PC-9 (cell line): ENCODE measurements around the gene RAB3C. TPM values are rescaled to one million over a fixed set of nuclear protein-coding genes. Genes with fewer than 3 reads are reported as not detected.

Experiments
- BruUV-seq: library from RNA; stranded (reverse); fragments of 400-500 nt; replicated peaks from 2 replicates; lab custom pipeline; 2021; lab: Mats Ljungman, UMichigan
- CTCF ChIA-PET: fragments of 300-600 bp; sonication (Branson Sonifier 250); formaldehyde crosslinking; loops from one replicate; lab custom pipeline; 2022; ENCODE audit warnings: antibody characterized with exemption; lab: Charles Lee
- POLR2A ChIA-PET: fragments of 300-600 bp; sonication (Branson Sonifier 250); formaldehyde crosslinking; loops from one replicate; lab custom pipeline; 2022; ENCODE audit warnings: antibody characterized with exemption; ENCODE audit not compliant: unreplicated experiment; lab: Charles Lee
- DNase-seq, 2 experiments: peaks; one replicate each; pipeline versions ENCODE4 v3.0.0 to v3.0.0-alpha.2; 2015 to 2022; ENCODE audit warnings: mixed read lengths in 1 of 2
- H2AFZ ChIP-seq: fragments of 200-600 bp; sonication (generic); 2 replicates; pipeline ENCODE4 v1.8.1; 2017; ENCODE audit warnings: antibody characterized with exemption
- H3F3A ChIP-seq: fragments of 200-600 bp; sonication (generic); 2 replicates; pipeline ENCODE4 v1.8.1; 2017; ENCODE audit warnings: antibody characterized with exemption, mild to moderate bottlenecking, low read depth; ENCODE audit not compliant: insufficient read depth
- H3K27ac ChIP-seq: fragments of 200-600 bp; sonication (generic); 2 replicates; pipeline ENCODE4 v1.6.1; 2016; ENCODE audit warnings: mixed run types
- H3K27me3 ChIP-seq: fragments of 200-600 bp; sonication (generic); 2 replicates; pipeline ENCODE4 v1.6.1; 2016; ENCODE audit warnings: low read depth, mixed run types; ENCODE audit not compliant: insufficient read depth
- H3K36me3 ChIP-seq: fragments of 200-600 bp; sonication (generic); 2 replicates; pipeline ENCODE4 v1.6.1; 2016; ENCODE audit warnings: low read depth, mixed run types
- H3K4me1 ChIP-seq: fragments of 200-600 bp; sonication (generic); replicated peaks from 2 replicates; pipeline ENCODE4 v1.6.1; 2016; ENCODE audit warnings: mixed run types; ENCODE audit not compliant: insufficient read depth
- H3K4me2 ChIP-seq: fragments of 200-600 bp; sonication (generic); 2 replicates; pipeline ENCODE4 v1.6.1; 2017; ENCODE audit warnings: mixed run types
- H3K4me3 ChIP-seq: fragments of 200-600 bp; sonication (generic); 2 replicates; pipeline ENCODE4 v1.6.1; 2016; ENCODE audit warnings: mixed run types
- H3K79me2 ChIP-seq: fragments of 200-600 bp; sonication (generic); 2 replicates; pipeline ENCODE4 v1.6.1; 2017; ENCODE audit warnings: low read depth, mixed run types
- H3K9me2 ChIP-seq: fragments of 200-600 bp; sonication (generic); 2 replicates; pipeline ENCODE4 v1.8.1; 2017; ENCODE audit warnings: mild to moderate bottlenecking; ENCODE audit not compliant: insufficient read depth
- H3K9me3 ChIP-seq: fragments of 200-600 bp; sonication (generic); 2 replicates; pipeline ENCODE4 v1.8.1; 2016; ENCODE audit warnings: low read depth; ENCODE audit not compliant: insufficient read depth
- H4K20me1 ChIP-seq: fragments of 200-600 bp; sonication (generic); 2 replicates; pipeline ENCODE4 v1.8.1; 2017; ENCODE audit not compliant: insufficient read depth
- CTCF ChIP-seq: fragments of 200-600 bp; sonication (generic); conservative IDR thresholded peaks from 2 replicates; pipeline ENCODE4 v1.6.1; 2017; ENCODE audit warnings: mixed run types, antibody characterized with exemption, mild to moderate bottlenecking, moderate library complexity
- EZH2 ChIP-seq: fragments of 200-600 bp; sonication (generic); IDR thresholded peaks from 2 replicates; pipeline ENCODE4 v1.8.0; 2017; ENCODE audit warnings: antibody characterized with exemption, low read depth
- intact Hi-C: fragments of 100-400 bp; cut with micrococcal nuclease; formaldehyde crosslinking; loops from one replicate; pipeline ENCODE4 v1.10.0; 2022; ENCODE audit not compliant: unreplicated experiment
- total RNA-seq: library from RNA; stranded (reverse); gene quantifications from 2 replicates; pipeline ENCODE4 v1.2.3, GENCODE V29; 2021

Gene RAB3C
- total RNA-seq, 1 experiment from 2014 or later: not detected

GRCh38 chr5:58699762-58700118 is 116.9 kb downstream of the RAB3C start:
- Histone ChIP-seq H3K9me2 (no peaks in the 10 kb centered on the region), H3K4me3 (no peak overlapping the region), H4K20me1 (no peaks in the 10 kb centered on the region), H3K4me2 (no peak overlapping the region), H3K27ac (no peak overlapping the region), H3K9me3 (no peaks in the 10 kb centered on the region; the same call in 1 of the 2 replicates), H3K27me3 (peaks cover 12% of the 10 kb centered on the region), H3K79me2 (no peaks in the 10 kb centered on the region), H3K36me3 (no peaks in the 10 kb centered on the region), H2AFZ (no peak overlapping the region), H3F3A (no peaks in the 10 kb centered on the region), H3K4me1 (no peaks in the 10 kb centered on the region)
- TF ChIP-seq CTCF: no peak
- ChIA-PET POLR2A (no interaction called here), CTCF (no interaction called here)
- BruUV-seq: no TSS peak
- no peak for DNase-seq
- intact Hi-C loops: no loop called here

GRCh38 chr5:58703925-58704555 is 121.2 kb downstream of the RAB3C start:
- intact Hi-C loops: no loop called here
- H3K4me2 ChIP-seq: no peak overlapping the region
- CTCF ChIA-PET: no interaction called here

GRCh38 chr5:58706736-58707135 is 123.9 kb downstream of the RAB3C start:
- intact Hi-C loops: no loop called here
- no peaks in the 10 kb centered on the region for H3F3A ChIP-seq

More at GRCh38 chr5:58703925-58704555, 121.2 kb downstream of the RAB3C start:
- Histone ChIP-seq H2AFZ (no peak overlapping the region), H3K27ac (no peak overlapping the region), H3K4me1 (no peaks in the 10 kb centered on the region), H3K27me3 (no peaks in the 10 kb centered on the region), H3K9me3 (no peaks in the 10 kb centered on the region), H3K36me3 (no peaks in the 10 kb centered on the region), H3F3A (no peaks in the 10 kb centered on the region), H3K9me2 (no peaks in the 10 kb centered on the region), H3K79me2 (no peaks in the 10 kb centered on the region), H3K4me3 (no peak overlapping the region), H4K20me1 (no peaks in the 10 kb centered on the region)
- POLR2A ChIA-PET: no interaction called here
- BruUV-seq: no TSS peak
- TF ChIP-seq EZH2: no peak
- no peak for TF ChIP-seq CTCF
- DNase-seq: no peak

More at GRCh38 chr5:58706736-58707135, 123.9 kb downstream of the RAB3C start:
- ChIA-PET POLR2A (no interaction called here), CTCF (no interaction called here)
- Histone ChIP-seq H3K4me3 (no peak overlapping the region), H3K27me3 (no peaks in the 10 kb centered on the region), H3K36me3 (no peaks in the 10 kb centered on the region), H2AFZ (no peak overlapping the region), H3K4me2 (no peak overlapping the region), H3K27ac (no peak overlapping the region), H4K20me1 (no peaks in the 10 kb centered on the region), H3K4me1 (no peaks in the 10 kb centered on the region), H3K9me3 (no peaks in the 10 kb centered on the region), H3K79me2 (no peaks in the 10 kb centered on the region), H3K9me2 (no peaks in the 10 kb centered on the region)
- BruUV-seq: no TSS peak
- DNase-seq: no peak
- TF ChIP-seq EZH2: no peak
- TF ChIP-seq CTCF: no peak
